GM18517 (cell line): ENCODE results near the gene XRCC3.

Experiments
- ATAC-seq: cut with Tn5 transposase; IDR thresholded peaks from one replicate; pipeline ENCODE4 v1.9.1; 2021; ENCODE audit warnings: mild to moderate bottlenecking, moderate library complexity; ENCODE audit not compliant: unreplicated experiment

The XRCC3 gene

DNA sequence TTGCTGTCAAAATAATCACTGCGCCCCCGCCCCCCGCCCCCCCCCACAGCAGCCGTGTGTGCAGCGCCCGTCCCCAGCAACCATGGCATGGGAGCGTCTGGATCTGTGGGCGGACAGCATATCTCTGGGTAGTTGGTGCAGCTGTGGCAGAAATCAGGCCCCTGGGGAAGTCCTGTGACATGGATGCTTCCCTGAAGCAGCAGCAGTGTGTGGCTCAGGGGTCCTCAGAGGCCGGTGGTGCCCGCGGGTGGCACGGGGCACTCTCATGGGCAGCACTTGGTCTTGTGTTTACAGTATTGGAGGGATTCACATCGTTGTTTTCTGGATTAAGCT is 19.2 kb downstream of the XRCC3 start:
- no peak for ATAC-seq

DNA sequence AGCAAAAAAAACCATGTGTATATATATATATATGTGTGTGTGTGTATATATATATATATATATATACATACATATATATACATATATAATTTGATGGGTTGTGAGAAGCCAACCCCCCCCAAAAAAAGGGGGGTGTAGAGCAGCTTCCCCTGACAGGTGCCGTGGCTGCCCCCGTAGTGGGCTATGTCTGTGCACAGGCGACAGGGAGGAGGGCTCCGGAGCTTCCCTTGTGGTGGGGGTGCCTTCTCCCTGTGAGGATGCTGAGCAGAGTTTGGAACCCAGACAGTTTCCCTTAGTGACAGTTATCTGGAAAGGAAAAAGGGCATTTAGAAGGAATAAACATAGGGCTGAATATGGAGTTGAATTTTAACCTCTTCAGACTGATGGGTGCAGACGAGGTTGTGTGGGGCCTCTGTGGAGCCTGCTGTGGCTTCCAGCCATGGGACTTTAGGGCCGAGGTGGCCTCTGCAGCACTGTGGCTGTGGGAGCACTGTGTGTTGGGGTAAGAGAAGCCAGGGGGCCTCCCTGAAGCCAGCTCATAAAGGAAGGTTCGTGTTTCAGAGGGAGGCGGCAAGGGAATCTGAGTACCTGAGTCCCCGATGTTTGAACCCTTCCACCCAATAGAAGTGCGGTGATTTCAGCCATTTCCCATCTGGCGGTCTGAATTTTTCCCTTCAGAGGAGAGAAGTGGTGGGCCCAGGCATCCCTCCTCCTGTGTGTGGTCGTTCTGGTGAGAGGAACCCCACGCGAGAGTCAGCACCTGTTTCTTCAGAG is 19.8 kb downstream of the XRCC3 start:
- no peak for ATAC-seq

- no peak for ATAC-seq
Observed at GRCh38 chr14:103694572-103695026, 20.7 kb downstream of the XRCC3 start.

- no peak for ATAC-seq
Observed at GRCh38 chr14:103693515-103693914, 21.7 kb downstream of the XRCC3 start.

DNA sequence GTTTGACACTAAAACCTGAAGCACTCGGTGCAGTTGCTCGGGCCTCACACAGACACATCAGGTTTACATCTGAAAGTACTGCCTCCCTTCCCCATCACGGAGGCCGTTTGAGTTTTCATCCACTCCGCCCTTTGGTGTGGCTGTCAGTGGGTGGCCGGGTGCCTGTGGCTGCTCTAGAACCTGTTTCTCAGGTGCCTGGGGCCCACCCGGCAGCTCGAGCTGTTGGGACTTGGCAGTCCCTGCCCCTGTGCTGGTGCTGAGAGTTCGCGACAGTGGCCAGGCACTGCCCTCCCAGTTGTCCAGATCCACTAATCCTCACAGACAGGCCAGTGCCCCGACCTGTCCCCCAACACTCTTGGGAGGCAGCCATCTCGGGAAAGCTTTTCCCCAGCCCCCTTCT is 22.4 kb downstream of the XRCC3 start:
- ATAC-seq = no peak

- ATAC-seq = peak; percentile 15
Observed at GRCh38 chr14:103692159-103692558, 23.1 kb downstream of the XRCC3 start.

DNA sequence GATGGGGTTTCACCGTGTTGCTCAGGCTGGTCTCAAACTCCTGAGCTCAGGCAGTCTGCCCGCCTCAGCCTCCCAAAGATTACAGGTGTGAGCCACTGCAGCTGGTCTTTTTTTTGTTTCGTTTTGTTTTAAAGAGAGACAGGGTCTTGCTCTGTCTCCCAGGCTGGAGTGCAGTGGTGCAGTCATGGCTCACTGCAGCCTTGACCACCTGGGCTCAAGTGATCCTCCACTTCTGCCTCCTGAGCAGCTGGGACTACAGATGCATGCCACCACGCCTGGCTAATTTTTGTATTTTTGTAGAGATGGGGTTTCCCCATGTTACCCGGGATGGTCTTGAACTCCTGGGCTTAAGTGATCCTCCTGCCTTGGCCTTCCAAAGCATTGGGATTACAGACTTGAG is 23.6 kb downstream of the XRCC3 start:
- peak; percentile 75 for ATAC-seq

DNA sequence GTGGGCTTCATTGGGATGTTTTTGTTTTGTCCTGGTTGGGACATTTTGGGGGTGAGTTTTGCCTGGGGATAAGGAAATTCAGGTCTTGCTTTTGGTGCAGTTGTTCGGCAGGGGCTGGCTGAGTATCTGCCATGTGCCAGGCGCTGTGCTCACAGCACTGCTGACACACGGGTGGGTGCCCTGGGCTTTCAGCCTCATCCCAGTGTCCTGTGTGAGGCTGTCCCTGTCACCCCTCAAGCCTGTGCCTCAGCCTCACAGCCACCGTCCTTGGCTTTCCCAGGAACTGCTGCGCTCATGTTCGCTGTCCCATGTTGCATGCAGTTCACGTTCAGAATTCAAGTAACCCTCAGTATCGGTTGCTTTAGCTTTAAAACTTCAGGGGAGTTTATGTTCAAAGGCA is 24.9 kb downstream of the XRCC3 start:
- ATAC-seq = no peak

DNA sequence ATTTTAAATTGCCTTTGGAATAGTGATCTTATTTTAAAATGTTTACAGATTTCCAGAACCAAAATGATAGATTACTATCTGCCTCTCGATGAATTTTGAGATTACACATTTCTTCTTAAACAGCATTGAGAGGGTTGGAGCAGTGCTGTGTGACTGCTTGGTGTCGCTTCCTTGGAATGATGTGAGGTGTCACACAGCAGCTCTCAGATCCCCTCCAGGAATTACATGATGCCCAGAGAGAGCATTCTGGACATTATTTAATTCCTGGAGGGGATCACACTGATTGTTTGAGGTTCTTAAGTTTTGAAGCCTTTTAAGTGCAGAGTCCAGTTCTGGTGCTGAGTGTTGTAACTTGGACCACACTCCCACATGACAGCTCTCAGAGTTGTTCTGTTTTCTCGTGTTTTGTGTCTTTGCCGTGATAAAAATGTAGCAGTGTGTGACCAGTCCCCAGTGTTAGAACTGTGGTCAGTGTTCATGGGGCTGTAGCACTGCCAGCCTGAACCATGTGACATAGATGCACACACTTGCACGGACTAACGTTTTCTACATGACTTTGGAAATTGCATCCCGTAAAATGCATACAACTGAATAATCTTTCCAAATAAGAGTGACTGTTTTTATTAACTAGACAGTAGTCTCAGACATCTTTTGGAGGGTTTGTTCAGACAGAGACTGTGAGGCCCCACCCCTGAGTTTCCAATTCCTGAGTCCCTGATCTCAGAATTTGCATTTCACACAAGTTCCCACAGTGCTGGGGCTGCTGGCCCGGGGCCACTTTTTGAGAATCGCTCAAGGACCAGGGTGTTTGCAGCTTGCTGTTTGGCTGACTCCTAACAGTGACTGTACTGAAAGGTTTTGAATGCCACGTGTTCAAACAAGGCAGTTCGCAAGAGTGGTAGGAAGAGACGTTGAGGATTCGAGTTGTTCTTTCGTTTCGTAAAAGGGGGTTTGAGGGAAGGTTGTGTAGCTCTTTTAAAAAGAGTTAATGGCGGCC is 26.0 kb downstream of the XRCC3 start:
- ATAC-seq = peak; percentile 51

- ATAC-seq = no peak
Observed at GRCh38 chr14:103688441-103688840, 26.8 kb downstream of the XRCC3 start.

DNA sequence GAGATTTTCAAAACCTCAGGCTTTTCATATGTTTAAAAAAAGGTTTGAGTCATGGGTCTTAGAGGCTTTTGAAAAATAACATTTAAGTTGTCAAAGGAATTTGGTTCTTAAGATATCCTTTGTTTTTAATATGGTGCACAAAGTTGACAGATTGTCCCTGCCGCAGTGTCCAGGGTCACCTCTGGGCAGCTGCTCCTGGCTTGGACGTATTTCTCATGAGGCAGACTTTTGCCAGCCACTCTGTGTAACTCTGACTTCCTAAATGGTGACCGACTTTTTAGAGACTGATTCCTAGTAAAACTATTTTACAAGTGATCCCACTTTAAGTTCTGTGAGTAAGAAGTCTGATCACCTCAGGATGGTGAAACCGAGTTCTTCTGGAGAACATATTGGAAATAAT is 27.5 kb downstream of the XRCC3 start:
- ATAC-seq = no peak

DNA sequence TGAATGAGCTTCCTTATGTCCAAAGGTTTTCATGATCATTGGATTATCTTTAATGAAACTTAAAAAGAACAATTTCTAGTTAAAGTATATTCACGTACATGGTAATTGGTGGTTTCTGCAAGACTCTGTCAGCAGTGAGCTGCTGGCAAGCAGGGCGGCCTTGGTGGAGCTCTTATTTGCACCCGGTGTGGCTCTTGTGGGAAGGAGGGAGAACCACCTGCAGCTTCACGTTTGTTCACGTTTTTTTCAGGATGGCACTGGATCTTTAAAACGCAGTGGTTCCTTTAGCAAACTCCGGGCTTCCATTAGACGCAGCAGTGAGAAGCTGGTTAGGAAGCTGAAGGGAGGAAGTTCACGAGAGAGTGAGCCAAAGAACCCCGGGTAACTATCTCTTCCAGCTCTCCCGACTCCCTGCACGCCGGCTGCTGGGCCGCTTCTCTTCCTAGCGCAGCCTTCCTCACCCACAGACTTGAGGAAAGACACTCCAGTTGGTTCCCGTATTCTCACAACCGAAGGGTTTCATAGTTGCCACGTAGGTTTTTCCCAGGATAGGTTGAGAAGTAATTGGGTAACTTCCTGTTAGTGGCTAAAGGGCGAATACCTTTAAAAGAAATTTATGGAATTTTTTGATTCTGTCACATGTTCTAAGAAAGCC is 28.3 kb downstream of the XRCC3 start:
- no peak for ATAC-seq

DNA sequence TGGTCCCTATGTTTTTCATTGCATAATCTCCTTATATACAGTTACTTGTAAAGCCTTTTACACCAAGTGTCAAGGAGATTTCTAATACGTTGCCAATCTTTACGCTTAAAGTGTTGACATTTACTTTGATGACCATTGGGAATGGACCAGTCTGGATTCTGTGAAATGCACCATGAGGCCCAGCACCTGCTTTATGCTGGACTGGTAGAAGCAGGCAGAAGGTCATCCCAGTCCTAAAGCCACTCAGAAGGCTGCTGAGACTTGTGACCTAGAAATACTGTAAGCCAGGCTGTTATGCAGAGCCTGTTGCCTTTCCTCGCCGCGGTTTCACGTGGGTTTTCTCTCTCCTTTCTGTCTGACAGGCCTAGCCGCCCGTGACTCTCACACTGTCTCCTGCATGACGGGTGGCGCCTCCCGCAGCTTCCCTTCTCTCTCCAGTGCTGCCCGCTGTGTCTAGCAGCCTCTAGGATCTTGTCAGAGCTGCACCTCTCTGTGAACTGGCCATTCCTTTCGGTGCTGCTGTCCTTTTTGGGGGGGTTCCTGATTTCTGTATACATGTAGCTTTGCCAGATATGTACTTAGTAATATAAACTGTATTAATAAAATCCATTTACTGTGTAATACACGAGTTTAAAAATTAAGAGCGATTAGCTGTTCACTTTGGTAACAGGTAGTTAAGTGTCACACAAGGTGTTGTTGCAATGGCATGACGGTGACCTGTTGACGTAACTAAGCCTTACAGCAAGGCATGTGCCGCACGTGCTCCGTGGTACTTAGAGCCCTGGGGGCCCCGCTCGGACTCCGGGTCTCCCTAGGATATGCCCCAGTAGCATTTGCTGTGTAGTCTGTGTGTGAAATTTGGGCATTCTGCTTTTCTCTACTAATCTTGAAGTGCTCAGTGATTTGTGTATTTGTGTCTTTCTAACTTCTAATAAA is 29.7 kb downstream of the XRCC3 start:
- ATAC-seq = no peak

DNA sequence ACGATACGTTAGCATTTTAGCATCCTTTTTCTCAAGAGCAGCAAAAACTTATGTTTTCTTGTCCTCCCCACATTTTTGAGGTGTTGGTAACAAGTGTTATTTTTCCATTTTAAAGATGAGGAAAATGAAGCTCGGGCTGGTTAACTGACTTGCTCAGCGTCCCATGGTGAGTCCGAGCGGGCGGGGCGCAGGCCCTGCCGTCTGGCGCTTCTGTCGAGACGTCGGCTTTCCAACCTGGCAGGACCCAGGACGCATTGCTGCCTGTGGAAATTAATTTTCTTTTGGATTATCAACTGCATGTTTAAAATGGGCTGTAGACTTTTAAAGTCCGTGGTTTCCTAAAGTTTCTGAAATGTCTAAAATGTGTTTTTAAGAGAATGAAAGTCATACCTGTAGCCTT is 30.4 kb downstream of the XRCC3 start:
- no peak for ATAC-seq

DNA sequence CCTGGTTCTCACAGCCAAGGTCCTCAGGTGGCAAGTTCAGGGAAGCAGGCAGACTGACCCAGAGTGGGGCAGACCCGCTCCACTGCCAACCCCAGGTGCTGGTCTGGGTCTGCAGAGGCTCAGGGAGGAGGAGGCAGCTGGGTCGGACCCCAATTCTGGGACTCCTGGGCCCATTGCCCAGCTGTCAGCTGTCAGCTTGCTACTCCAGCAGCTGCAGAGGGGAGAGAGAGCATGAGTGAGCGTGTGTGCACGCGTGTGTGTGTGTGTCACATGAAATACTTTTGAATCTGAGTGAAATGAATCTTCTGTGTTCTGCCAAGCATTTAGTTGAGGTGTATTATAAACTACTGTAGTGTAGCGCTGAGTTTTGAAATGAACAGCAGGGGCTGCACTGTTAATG is 30.8 kb downstream of the XRCC3 start:
- no peak for ATAC-seq

DNA sequence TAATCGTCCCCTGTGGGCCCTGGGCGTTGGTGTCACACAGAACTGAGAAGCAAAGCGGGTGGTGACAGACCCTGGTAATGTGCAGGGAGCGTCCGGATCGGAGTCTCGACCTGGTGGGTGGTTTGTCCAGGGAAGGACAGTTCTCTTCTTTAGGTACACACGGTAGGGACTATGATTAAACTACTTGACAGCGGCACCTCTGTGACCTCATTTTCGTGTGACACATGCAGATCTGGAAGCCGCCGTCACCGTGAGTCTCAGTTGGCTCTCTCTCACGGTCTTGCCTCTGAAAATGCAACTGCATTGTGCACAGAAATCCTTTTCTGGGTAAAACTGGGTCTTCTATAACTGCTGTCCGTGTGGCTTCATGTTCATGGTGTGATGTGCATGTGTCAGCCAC is 32.1 kb downstream of the XRCC3 start:
- no peak for ATAC-seq

- no peak for ATAC-seq
Observed at GRCh38 chr14:103680491-103681231, 34.6 kb downstream of the XRCC3 start.

DNA sequence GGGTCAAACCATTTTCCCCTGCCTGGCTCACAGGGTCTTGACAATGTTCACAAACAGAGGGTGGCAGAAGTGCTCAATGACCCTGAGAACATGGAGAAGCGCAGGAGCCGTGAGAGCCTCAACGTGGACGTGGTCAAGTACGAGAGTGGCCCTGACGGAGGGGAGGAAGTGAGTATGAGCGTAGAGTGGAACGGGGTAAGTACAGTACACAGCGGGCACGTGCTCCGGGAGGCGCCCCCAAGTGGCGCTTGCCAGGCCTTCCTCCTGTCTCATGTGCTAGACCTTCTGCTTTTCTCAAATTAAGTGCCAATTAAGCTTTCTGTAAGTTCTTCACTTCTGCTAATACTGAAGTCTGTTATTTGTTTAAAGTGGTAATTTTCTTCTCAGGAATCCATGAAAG is 35.9 kb downstream of the XRCC3 start:
- no peak for ATAC-seq

- ATAC-seq = no peak
Observed at GRCh38 chr14:103676881-103677675, 38.2 kb downstream of the XRCC3 start.
